SK-N-SH treated with all-trans-retinoic acid at 6 μM for 48 hours (cell line): ENCODE results near the gene CLNK.

ENCODE experiments used
- CSDC2 ChIP-seq: fragments of 250-450 bp; sonication (Bioruptor Pico); IDR thresholded peaks from 2 replicates; pipeline ENCODE4 v1.5.0; 2020; ENCODE audit warnings: mild to moderate bottlenecking, moderate library complexity
- CSRNP3 ChIP-seq: fragments of 250-450 bp; sonication (Bioruptor Pico); IDR thresholded peaks from 2 replicates; pipeline ENCODE4 v1.5.1; 2021; ENCODE audit warnings: mild to moderate bottlenecking, moderate library complexity
- PATZ1 ChIP-seq: fragments of 250-450 bp; sonication (Bioruptor Pico); IDR thresholded peaks from 2 replicates; pipeline ENCODE4 v1.8.0; 2020; ENCODE audit warnings: mild to moderate bottlenecking, moderate library complexity, borderline replicate concordance
- POU6F1 ChIP-seq: fragments of 250-450 bp; sonication (Bioruptor Pico); IDR thresholded peaks from 2 replicates; pipeline ENCODE4 v1.8.0; 2021; ENCODE audit warnings: low read depth, mild to moderate bottlenecking, moderate library complexity, borderline replicate concordance
- RARB ChIP-seq: fragments of 250-450 bp; sonication (Bioruptor Pico); IDR thresholded peaks from 2 replicates; pipeline ENCODE4 v1.8.0; 2021; ENCODE audit warnings: mild to moderate bottlenecking, moderate library complexity
- SNAI2 ChIP-seq: fragments of 250-450 bp; sonication (Bioruptor Pico); IDR thresholded peaks from 2 replicates; pipeline ENCODE4 v1.5.0; 2020; ENCODE audit warnings: mild to moderate bottlenecking, moderate library complexity
- TCF4 ChIP-seq: fragments of 250-450 bp; sonication (Bioruptor Pico); IDR thresholded peaks from 2 replicates; pipeline ENCODE4 v1.8.0; 2021; ENCODE audit warnings: mild to moderate bottlenecking, moderate library complexity, borderline replicate concordance
- TSHZ2 ChIP-seq: fragments of 250-450 bp; sonication (Bioruptor Pico); IDR thresholded peaks from 2 replicates; pipeline ENCODE4 v1.5.0; 2020; ENCODE audit warnings: mild to moderate bottlenecking, moderate library complexity
- ZFP3 ChIP-seq: fragments of 250-450 bp; sonication (Bioruptor Pico); IDR thresholded peaks from 2 replicates; pipeline ENCODE4 v1.5.0; 2020; ENCODE audit warnings: mild to moderate bottlenecking, moderate library complexity
- ZFP30 ChIP-seq: fragments of 450-650 bp; formaldehyde crosslinking; IDR thresholded peaks from 2 replicates; pipeline ENCODE4 v1.5.0; 2022; ENCODE audit warnings: mild to moderate bottlenecking, moderate library complexity
- ZNF8 ChIP-seq: fragments of 450-650 bp; formaldehyde crosslinking; IDR thresholded peaks from 2 replicates; pipeline ENCODE4 v1.5.0; 2020; ENCODE audit warnings: mild to moderate bottlenecking, moderate library complexity

GRCh38 chr4:10648479-10648878 lies 36.1 kb downstream of the CLNK start:
- TF ChIP-seq PATZ1 (no peak), CSRNP3 (CRISPR knock-in tag) (no peak), ZNF8 (CRISPR knock-in tag) (no peak), POU6F1 (CRISPR knock-in tag) (no peak), TCF4 (CRISPR knock-in tag) (no peak), ZFP3 (CRISPR knock-in tag) (no peak), CSDC2 (no peak), SNAI2 (CRISPR knock-in tag) (no peak), TSHZ2 (CRISPR knock-in tag) (no peak), RARB (CRISPR knock-in tag) (no peak), ZFP30 (no peak)
